Measurements from ENCODE around the gene AKT2.

AKT2 gene

GRCh38 chr19:40256512-40256911 is 28.6 kb downstream of the AKT2 start:
- TF ChIP-seq ZFX (IDR thresholded peaks at IDR 0.05; ENCODE audit: borderline replicate concordance) = no peak
- no peak overlapping the region for H3K27ac ChIP-seq

GRCh38 chr19:40255619-40256166 is 29.5 kb downstream of the AKT2 start:
- no peak for TF ChIP-seq ZFX (IDR thresholded peaks at IDR 0.05; ENCODE audit: borderline replicate concordance)
- TF ChIP-seq, protein P1, sequence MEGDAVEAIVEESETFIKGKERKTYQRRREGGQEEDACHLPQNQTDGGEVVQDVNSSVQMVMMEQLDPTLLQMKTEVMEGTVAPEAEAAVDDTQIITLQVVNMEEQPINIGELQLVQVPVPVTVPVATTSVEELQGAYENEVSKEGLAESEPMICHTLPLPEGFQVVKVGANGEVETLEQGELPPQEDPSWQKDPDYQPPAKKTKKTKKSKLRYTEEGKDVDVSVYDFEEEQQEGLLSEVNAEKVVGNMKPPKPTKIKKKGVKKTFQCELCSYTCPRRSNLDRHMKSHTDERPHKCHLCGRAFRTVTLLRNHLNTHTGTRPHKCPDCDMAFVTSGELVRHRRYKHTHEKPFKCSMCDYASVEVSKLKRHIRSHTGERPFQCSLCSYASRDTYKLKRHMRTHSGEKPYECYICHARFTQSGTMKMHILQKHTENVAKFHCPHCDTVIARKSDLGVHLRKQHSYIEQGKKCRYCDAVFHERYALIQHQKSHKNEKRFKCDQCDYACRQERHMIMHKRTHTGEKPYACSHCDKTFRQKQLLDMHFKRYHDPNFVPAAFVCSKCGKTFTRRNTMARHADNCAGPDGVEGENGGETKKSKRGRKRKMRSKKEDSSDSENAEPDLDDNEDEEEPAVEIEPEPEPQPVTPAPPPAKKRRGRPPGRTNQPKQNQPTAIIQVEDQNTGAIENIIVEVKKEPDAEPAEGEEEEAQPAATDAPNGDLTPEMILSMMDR (IDR thresholded peaks at IDR 0.05) = no peak
- no peak overlapping the region for H3K27ac ChIP-seq

DNA sequence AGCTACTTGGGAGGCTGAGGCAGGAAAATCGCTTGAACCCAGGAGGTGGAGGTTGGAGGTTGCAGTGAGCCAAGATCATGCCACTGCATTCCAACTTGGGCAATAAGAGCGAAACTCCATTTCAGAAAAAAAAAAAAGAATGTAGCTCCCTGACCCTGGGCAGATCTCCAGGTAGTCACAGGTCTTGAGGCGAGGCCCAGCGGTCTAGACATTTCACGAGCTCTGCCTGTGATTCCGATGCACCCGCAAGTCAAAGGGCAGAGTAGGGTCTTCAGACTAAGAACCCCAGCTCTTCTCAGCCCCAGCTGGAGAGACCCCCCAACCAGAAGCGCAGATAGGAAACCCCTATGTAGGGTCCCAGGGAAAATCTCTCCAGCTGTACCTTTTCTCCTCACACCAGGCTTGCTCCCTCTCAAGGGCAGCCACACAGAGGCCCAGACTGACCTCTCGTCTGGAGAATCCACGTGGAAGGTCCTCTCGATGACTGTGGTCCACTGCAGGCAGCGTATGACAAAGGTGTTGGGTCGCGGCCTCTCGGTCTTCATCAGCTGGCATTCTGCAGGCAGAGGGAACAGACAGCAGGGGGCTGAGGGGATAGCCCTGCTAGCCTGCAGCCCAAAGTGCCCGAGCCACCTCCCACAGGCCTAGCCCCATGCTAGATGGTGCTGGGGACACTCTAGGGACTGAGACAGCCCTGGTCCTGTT is 30.3 kb downstream of the AKT2 start:
- no peak for TF ChIP-seq ZFX (IDR thresholded peaks at IDR 0.05; ENCODE audit: borderline replicate concordance)
- TF ChIP-seq, protein P1 (IDR thresholded peaks at IDR 0.05) = no peak
- H3K27ac ChIP-seq = no peak overlapping the region

DNA sequence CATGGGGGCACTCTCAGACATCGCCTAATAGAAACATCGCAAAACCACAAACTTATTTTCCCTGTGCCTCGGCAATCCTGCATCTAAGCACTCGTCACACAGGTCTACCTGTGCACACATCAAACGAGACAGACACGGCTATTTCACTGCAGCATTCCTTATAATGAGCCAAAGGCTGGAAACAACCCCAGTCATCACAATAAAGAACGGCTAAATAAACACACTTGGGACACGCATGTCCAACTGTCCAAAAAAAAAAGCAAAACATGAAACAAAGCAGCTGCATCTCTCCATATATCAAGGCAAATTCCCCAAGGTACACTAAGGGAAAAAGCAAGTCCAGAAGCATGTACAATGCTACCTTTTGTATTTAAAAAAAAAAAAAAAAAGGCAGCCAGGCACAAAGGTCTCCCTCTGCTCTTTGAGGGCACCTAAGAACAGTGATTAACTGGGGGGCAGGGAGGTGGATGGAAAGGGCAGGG is 31.5 kb downstream of the AKT2 start:
- TF ChIP-seq ZFX (IDR thresholded peaks at IDR 0.05; ENCODE audit: borderline replicate concordance) = no peak
- TF ChIP-seq, protein P1 (IDR thresholded peaks at IDR 0.05) = no peak
- no peak overlapping the region; the same call in 1 of the 2 replicates for H3K27ac ChIP-seq

GRCh38 chr19:40252395-40252794 is 32.8 kb downstream of the AKT2 start:
- TF ChIP-seq, protein P1 (IDR thresholded peaks at IDR 0.05) = no peak
- TF ChIP-seq ZFX (IDR thresholded peaks at IDR 0.05; ENCODE audit: borderline replicate concordance) = no peak
- no peak overlapping the region for H3K27ac ChIP-seq

DNA sequence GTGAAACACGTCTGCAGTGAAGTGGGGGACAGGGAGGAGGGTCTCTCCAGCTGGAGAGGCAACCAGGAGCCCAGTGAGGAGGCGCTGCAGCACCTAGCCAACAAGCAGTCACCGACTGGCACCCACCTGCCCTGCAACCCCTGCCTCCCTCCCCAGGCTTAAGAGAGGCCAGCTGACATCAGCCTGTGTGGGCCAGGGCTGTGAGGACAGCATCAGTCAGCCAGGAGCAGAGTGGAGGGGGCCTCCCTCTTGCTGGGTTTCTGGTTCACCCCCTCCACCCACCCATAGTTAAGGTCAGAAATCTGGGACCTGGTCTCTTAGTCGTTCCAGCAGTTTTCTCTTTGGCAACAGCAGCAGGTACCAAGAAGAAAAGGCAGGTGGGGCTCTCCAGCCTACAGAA is 33.2 kb downstream of the AKT2 start:
- TF ChIP-seq ZFX (IDR thresholded peaks at IDR 0.05; ENCODE audit: borderline replicate concordance) = no peak
- TF ChIP-seq, protein P1 (IDR thresholded peaks at IDR 0.05) = no peak
- H3K27ac ChIP-seq = no peak overlapping the region

DNA sequence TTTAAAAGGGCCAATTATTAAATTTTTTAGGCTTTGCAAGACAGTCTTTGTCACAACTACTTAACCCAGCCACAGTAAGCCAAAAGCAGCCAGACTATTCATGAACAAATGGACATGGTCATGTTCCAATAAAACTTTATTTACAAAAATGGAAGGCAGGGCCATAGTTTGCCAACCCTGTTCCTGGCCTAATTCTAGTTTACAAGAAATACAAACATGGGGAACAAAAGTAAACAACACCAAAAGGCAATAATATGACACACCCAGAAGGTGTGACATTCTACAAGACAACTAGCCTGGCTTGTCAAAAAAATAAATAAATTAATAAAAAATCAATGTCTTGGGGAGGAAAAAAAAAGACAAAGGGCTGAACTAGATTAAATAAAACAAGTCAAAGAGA is 33.9 kb downstream of the AKT2 start:
- TF ChIP-seq, protein P1 (IDR thresholded peaks at IDR 0.05) = no peak
- TF ChIP-seq ZFX (IDR thresholded peaks at IDR 0.05; ENCODE audit: borderline replicate concordance) = no peak
- H3K27ac ChIP-seq = no peak overlapping the region

Data from 22Rv1 (cell line).